ENCODE results near the gene INHBE. TPM values are rescaled to one million over a fixed set of nuclear protein-coding genes. Genes with fewer than 3 reads are reported as not detected.

INHBE gene
- total RNA-seq, 1 experiment from 2014 or later = 0.59 TPM

DNA sequence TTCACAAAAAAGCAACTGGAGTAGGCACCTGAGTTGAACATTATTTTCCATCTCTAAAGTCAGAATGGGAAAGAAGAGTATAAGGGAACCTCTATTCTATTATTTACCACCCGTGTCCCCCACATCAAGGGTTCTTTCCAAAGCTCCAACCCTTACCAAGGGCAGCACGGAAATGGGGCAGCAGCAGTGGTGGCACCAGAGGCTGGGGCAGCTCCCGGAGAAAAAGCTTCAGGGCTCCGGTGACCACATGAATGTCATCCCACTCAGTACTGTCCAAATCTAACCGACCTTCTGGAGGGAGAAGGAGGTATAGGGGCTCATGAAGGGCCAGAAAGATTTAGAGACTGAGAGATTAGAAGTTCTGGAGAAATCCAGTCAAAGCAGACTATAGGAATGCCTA is 18.8 kb downstream of the INHBE start:
- CTCF ChIA-PET = no interaction called here

DNA sequence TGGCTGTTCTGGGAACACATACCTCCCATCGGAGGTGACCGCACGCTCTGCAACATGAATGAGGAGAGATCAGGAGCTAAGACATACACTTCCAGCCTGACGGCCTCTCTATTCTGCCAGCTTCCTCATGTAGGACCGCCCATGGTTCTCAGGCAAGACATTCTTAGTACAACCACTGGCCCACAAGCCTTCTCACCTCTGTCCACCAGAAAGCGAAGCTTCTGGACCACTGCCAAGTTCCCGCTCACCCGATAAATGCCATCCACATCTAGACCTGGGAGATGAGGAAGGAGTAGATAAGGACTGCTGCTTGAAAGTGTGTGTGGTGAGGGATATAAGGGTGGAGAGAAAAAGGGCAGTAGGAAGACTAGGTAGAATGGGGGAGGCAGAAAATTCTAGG is 19.3 kb downstream of the INHBE start:
- Histone ChIP-seq H3K36me3 (ENCODE audit: control insufficient read depth, insufficient read depth, low read length) (no peaks in the 10 kb centered on the region), H3K4me3 (ENCODE audit: low read depth in 2 of 2, low read length in 2 of 2) (no peak overlapping the region), H3K9me3 (ENCODE audit: control insufficient read depth, insufficient read depth, low read depth, low read length) (no peaks in the 10 kb centered on the region), H3K4me1 (ENCODE audit: control insufficient read depth, insufficient read depth, low read length) (no peaks in the 10 kb centered on the region; the same call in 1 of the 2 replicates), H3K27ac (ENCODE audit: low read length) (no peak overlapping the region), H3K27me3 (ENCODE audit: control insufficient read depth, insufficient read depth, low read length) (peaks cover 2% of the 10 kb centered on the region; the same call in 1 of the 2 replicates)
- BruUV-seq (replicated peaks) = no TSS peak
- ATAC-seq = no peak
- no peak for TF ChIP-seq SIN3A (IDR thresholded peaks at IDR 0.05; ENCODE audit: borderline replicate concordance, insufficient read depth, low read depth, low read length)
- no peak for TF ChIP-seq CTCF (IDR thresholded peaks at IDR 0.05)
- TF ChIP-seq, protein P1, sequence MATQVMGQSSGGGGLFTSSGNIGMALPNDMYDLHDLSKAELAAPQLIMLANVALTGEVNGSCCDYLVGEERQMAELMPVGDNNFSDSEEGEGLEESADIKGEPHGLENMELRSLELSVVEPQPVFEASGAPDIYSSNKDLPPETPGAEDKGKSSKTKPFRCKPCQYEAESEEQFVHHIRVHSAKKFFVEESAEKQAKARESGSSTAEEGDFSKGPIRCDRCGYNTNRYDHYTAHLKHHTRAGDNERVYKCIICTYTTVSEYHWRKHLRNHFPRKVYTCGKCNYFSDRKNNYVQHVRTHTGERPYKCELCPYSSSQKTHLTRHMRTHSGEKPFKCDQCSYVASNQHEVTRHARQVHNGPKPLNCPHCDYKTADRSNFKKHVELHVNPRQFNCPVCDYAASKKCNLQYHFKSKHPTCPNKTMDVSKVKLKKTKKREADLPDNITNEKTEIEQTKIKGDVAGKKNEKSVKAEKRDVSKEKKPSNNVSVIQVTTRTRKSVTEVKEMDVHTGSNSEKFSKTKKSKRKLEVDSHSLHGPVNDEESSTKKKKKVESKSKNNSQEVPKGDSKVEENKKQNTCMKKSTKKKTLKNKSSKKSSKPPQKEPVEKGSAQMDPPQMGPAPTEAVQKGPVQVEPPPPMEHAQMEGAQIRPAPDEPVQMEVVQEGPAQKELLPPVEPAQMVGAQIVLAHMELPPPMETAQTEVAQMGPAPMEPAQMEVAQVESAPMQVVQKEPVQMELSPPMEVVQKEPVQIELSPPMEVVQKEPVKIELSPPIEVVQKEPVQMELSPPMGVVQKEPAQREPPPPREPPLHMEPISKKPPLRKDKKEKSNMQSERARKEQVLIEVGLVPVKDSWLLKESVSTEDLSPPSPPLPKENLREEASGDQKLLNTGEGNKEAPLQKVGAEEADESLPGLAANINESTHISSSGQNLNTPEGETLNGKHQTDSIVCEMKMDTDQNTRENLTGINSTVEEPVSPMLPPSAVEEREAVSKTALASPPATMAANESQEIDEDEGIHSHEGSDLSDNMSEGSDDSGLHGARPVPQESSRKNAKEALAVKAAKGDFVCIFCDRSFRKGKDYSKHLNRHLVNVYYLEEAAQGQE (IDR thresholded peaks at IDR 0.05; ENCODE audit: insufficient read depth in 1 of 2, low read depth in 2 of 2, low read length in 1 of 2) = no peak
- no peak for TF ChIP-seq TCF7L2 (IDR thresholded peaks at IDR 0.05; ENCODE audit: low read depth, low read length)
- no peak for TF ChIP-seq POLR2AphosphoS5 (IDR thresholded peaks at IDR 0.05; ENCODE audit: low read depth, low read length)
- in situ Hi-C loops (cut with HindIII; ENCODE audit: low pct_unique_long_range_greater_than_20kb, low sequenced_read_pairs) (no loop called here), intact Hi-C loops (cut with micrococcal nuclease; ENCODE audit: unreplicated experiment) (no loop called here)
- POLR2A ChIA-PET = no interaction called here
- DNase-seq (ENCODE audit: low read depth, low spot score) = no peak
- CTCF ChIA-PET = no interaction called here

More for the DNA sequence above, 18.8 kb downstream of the INHBE start:
- Histone ChIP-seq H3K9me3 (ENCODE audit: control insufficient read depth, insufficient read depth, low read depth, low read length) (no peaks in the 10 kb centered on the region), H3K36me3 (ENCODE audit: control insufficient read depth, insufficient read depth, low read length) (no peaks in the 10 kb centered on the region), H3K4me3 (ENCODE audit: low read depth in 2 of 2, low read length in 2 of 2) (no peak overlapping the region), H3K27me3 (ENCODE audit: control insufficient read depth, insufficient read depth, low read length) (peaks cover 2% of the 10 kb centered on the region; the same call in 1 of the 2 replicates), H3K27ac (ENCODE audit: low read length) (no peak overlapping the region), H3K4me1 (ENCODE audit: control insufficient read depth, insufficient read depth, low read length) (no peaks in the 10 kb centered on the region; the same call in 1 of the 2 replicates)
- ATAC-seq = no peak
- POLR2A ChIA-PET = no interaction called here
- BruUV-seq (replicated peaks) = no TSS peak
- intact Hi-C loops (cut with micrococcal nuclease; ENCODE audit: unreplicated experiment) (no loop called here), in situ Hi-C loops (cut with HindIII; ENCODE audit: low pct_unique_long_range_greater_than_20kb, low sequenced_read_pairs) (no loop called here)
- no peak for DNase-seq (ENCODE audit: low read depth, low spot score)
- TF ChIP-seq SIN3A (IDR thresholded peaks at IDR 0.05; ENCODE audit: borderline replicate concordance, insufficient read depth, low read depth, low read length) (no peak), POLR2AphosphoS5 (IDR thresholded peaks at IDR 0.05; ENCODE audit: low read depth, low read length) (no peak), CTCF (IDR thresholded peaks at IDR 0.05) (no peak), TCF7L2 (IDR thresholded peaks at IDR 0.05; ENCODE audit: low read depth, low read length) (no peak)
- TF ChIP-seq, protein P1 (IDR thresholded peaks at IDR 0.05; ENCODE audit: insufficient read depth in 1 of 2, low read depth in 2 of 2, low read length in 1 of 2) = no peak

Data from Panc1 (cell line).